ENCODE measurements around the gene SPINT2. TPM values are rescaled to one million over a fixed set of nuclear protein-coding genes. Genes with fewer than 3 reads are reported as not detected.

The SPINT2 gene
- total and polyA plus RNA-seq, 4 donors, result 95.5 to 242 (median 162) TPM

DNA sequence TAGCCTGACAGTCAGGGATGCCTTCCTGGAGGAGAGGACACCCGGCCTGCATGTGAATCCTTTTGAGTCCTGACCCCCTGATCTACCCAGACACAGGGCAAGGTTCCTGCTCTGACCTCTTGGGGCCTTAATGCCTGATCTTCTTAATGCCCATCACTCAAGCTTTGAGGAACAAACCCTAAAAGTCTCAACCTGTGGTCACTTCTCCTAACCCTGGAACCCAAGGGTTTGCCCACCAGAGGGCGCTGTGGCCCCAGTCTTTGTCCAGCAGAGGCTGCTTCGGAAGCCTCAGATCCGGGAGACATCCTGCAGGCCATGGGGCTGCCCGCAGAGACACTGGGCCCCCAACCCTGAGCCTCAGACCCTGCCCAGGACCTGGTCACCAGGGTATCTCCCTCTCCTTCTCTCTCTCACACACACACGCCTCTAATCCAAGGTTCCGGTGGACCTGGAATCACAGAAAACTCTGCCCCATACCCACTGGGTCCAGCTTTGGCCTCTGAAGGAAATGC, 30.6 kb upstream of the SPINT2 start:
- H3K27me3 ChIP-seq (ENCODE audit: control insufficient read depth, insufficient read depth, low read length), result no peaks in the 10 kb centered on the region
- WGBS (ENCODE audit: insufficient coverage), result 22% methylated on average over 7 of the region's 7 CpGs
- no peak overlapping the region for H3K27ac ChIP-seq (ENCODE audit: low read depth, low read length)
- no peaks in the 10 kb centered on the region for H3K36me3 ChIP-seq (ENCODE audit: control insufficient read depth, insufficient read depth, low read length)
- H3K4me1 ChIP-seq (ENCODE audit: control insufficient read depth, insufficient read depth, low read length), result peaks cover 8% of the 10 kb centered on the region
- DNase-seq (ENCODE audit: low read depth in 4 of 6, low spot score in 6 of 6), result peak in 2 of 6 donors; percentile 74 to 81
- no peak overlapping the region for H3K4me3 ChIP-seq (ENCODE audit: low read depth, low read length)
- H3K9me3 ChIP-seq (ENCODE audit: control insufficient read depth, insufficient read depth, low read length), result no peaks in the 10 kb centered on the region

- WGBS (ENCODE audit: insufficient coverage), result 100% methylated on average over 2 of the region's 4 CpGs
- Histone ChIP-seq H3K27me3 (ENCODE audit: control insufficient read depth, insufficient read depth, low read length) (no peaks in the 10 kb centered on the region), H3K36me3 (ENCODE audit: control insufficient read depth, insufficient read depth, low read length) (no peaks in the 10 kb centered on the region), H3K9me3 (ENCODE audit: control insufficient read depth, insufficient read depth, low read length) (no peaks in the 10 kb centered on the region), H3K4me3 (ENCODE audit: low read depth, low read length) (no peak overlapping the region), H3K4me1 (ENCODE audit: control insufficient read depth, insufficient read depth, low read length) (peaks cover 3% of the 10 kb centered on the region), H3K27ac (ENCODE audit: low read depth, low read length) (no peak overlapping the region)
- no peak for DNase-seq (ENCODE audit: low read depth in 4 of 6, low spot score in 6 of 6)
Measured at GRCh38 chr19:38234615-38235014, 29.8 kb upstream of the SPINT2 start.

DNA sequence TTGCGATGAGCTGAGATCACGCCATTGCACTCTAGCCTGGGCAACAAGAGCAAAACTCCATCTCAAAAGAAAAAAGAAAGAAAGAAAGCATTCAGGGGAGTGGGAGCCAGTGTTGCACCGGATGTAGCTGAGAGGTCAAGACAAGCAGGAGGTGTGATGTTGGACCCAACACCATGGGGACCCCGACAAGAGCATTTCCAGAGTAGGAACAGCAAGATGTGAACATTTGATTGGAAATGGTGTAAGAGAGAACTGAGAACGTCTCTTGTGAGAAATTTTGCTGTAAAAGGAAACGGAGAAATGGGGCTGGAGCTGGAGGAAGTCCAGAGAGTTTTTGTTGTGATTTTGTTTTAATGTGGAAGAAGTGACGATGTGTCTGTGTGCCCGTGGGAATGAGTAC, 24.6 kb upstream of the SPINT2 start:
- Histone ChIP-seq H3K36me3 (ENCODE audit: control insufficient read depth, insufficient read depth, low read length) (no peaks in the 10 kb centered on the region), H3K9me3 (ENCODE audit: control insufficient read depth, insufficient read depth, low read length) (no peaks in the 10 kb centered on the region), H3K4me1 (ENCODE audit: control insufficient read depth, insufficient read depth, low read length) (peaks cover 9% of the 10 kb centered on the region), H3K4me3 (ENCODE audit: low read depth, low read length) (no peak overlapping the region), H3K27me3 (ENCODE audit: control insufficient read depth, insufficient read depth, low read length) (no peaks in the 10 kb centered on the region), H3K27ac (ENCODE audit: low read depth, low read length) (no peak overlapping the region)
- DNase-seq (ENCODE audit: low read depth in 4 of 6, low spot score in 6 of 6), result no peak
- 65% methylated on average over 6 of the region's 8 CpGs for WGBS (ENCODE audit: insufficient coverage)

DNA sequence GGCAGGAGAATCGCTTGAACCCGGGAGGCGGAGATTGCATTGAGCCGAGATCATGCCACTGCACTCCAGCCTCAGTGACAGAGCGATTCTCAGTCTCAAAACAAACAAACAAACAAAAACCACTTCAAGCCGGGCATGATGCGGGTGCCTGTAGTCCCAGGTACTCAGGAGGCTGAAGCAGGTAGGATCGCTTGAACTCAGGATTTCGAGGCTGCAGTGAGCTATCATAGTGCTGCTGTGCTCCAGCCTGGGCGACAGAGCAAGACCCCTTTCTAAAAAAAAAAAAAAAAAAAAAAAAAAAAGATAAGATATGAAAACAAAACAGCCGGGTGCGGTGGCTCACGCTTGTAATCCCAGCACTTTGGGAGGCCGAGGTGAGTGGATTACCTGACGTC, 21.1 kb upstream of the SPINT2 start:
- H3K36me3 ChIP-seq (ENCODE audit: control insufficient read depth, insufficient read depth, low read length), result no peaks in the 10 kb centered on the region
- WGBS (ENCODE audit: insufficient coverage), result 89% methylated on average over 7 of the region's 15 CpGs
- H3K27ac ChIP-seq (ENCODE audit: low read depth, low read length), result no peak overlapping the region
- H3K9me3 ChIP-seq (ENCODE audit: control insufficient read depth, insufficient read depth, low read length), result no peaks in the 10 kb centered on the region
- H3K27me3 ChIP-seq (ENCODE audit: control insufficient read depth, insufficient read depth, low read length), result no peaks in the 10 kb centered on the region
- H3K4me3 ChIP-seq (ENCODE audit: low read depth, low read length), result no peak overlapping the region
- no peak for DNase-seq (ENCODE audit: low read depth in 4 of 6, low spot score in 6 of 6)
- H3K4me1 ChIP-seq (ENCODE audit: control insufficient read depth, insufficient read depth, low read length), result peaks cover 9% of the 10 kb centered on the region

GRCh38 chr19:38245826-38246498, 18.4 kb upstream of the SPINT2 start:
- DNase-seq (ENCODE audit: low read depth in 4 of 6, low spot score in 6 of 6), result no peak
- no peaks in the 10 kb centered on the region for H3K36me3 ChIP-seq (ENCODE audit: control insufficient read depth, insufficient read depth, low read length)
- no peaks in the 10 kb centered on the region for H3K9me3 ChIP-seq (ENCODE audit: control insufficient read depth, insufficient read depth, low read length)
- H3K27ac ChIP-seq (ENCODE audit: low read depth, low read length), result no peak overlapping the region
- no peaks in the 10 kb centered on the region for H3K27me3 ChIP-seq (ENCODE audit: control insufficient read depth, insufficient read depth, low read length)
- no peak overlapping the region for H3K4me3 ChIP-seq (ENCODE audit: low read depth, low read length)
- H3K4me1 ChIP-seq (ENCODE audit: control insufficient read depth, insufficient read depth, low read length), result peaks cover 12% of the 10 kb centered on the region
- 64% methylated on average over 8 of the region's 14 CpGs for WGBS (ENCODE audit: insufficient coverage)

DNA sequence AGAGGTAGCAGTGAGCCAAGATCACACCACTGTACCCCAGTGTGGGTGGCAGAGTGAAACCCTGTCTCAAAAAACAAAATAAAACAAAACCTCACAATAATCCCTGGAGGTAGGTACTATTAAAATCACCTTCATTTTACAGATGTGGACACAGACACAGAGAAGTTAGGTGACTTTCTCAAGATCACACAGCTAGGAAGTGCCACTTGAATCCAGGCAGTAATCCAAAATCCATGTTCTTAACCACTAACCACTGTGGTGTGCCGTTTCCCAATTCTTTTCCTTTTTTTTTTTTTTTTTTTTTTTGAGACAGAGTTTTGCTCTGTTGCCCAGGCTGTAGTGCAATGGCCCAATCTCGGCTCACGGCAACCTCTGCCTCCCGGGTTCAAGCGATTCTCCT, 17.2 kb upstream of the SPINT2 start:
- Histone ChIP-seq H3K4me3 (ENCODE audit: low read depth, low read length) (no peak overlapping the region), H3K9me3 (ENCODE audit: control insufficient read depth, insufficient read depth, low read length) (no peaks in the 10 kb centered on the region), H3K36me3 (ENCODE audit: control insufficient read depth, insufficient read depth, low read length) (no peaks in the 10 kb centered on the region), H3K27me3 (ENCODE audit: control insufficient read depth, insufficient read depth, low read length) (no peaks in the 10 kb centered on the region), H3K4me1 (ENCODE audit: control insufficient read depth, insufficient read depth, low read length) (peaks cover 22% of the 10 kb centered on the region), H3K27ac (ENCODE audit: low read depth, low read length) (no peak overlapping the region)
- no peak for DNase-seq (ENCODE audit: low read depth in 4 of 6, low spot score in 6 of 6)
- WGBS (ENCODE audit: insufficient coverage), result no CpG with 5 or more reads among the region's 5 CpGs

GRCh38 chr19:38247734-38248268, 16.6 kb upstream of the SPINT2 start:
- 92% methylated on average over 4 of the region's 9 CpGs for WGBS (ENCODE audit: insufficient coverage)
- DNase-seq (ENCODE audit: low read depth in 4 of 6, low spot score in 6 of 6), result no peak
- Histone ChIP-seq H3K36me3 (ENCODE audit: control insufficient read depth, insufficient read depth, low read length) (no peaks in the 10 kb centered on the region), H3K27me3 (ENCODE audit: control insufficient read depth, insufficient read depth, low read length) (no peaks in the 10 kb centered on the region), H3K4me1 (ENCODE audit: control insufficient read depth, insufficient read depth, low read length) (peaks cover 29% of the 10 kb centered on the region), H3K27ac (ENCODE audit: low read depth, low read length) (no peak overlapping the region), H3K9me3 (ENCODE audit: control insufficient read depth, insufficient read depth, low read length) (no peaks in the 10 kb centered on the region), H3K4me3 (ENCODE audit: low read depth, low read length) (no peak overlapping the region)

DNA sequence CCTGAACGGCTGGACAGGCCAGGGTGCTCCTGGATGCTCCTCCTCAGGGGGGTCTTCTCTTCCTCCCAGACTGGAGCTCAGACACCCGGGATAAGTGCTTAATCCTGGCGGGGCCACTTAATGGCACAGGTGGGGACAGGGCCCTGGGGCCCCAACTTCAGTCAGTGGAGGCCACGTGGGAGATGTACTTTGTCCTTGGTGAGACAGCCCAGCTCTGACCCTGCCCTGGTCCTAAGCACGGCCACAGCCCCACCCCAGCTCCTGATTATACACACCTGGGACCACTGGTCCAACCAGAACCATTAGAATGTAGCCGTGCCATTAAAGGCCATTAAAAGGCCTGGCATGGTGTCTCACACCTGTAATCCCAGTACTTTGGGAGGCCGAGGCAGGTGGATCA, 16.0 kb upstream of the SPINT2 start:
- H3K27me3 ChIP-seq (ENCODE audit: control insufficient read depth, insufficient read depth, low read length), result no peaks in the 10 kb centered on the region
- no peak overlapping the region for H3K4me3 ChIP-seq (ENCODE audit: low read depth, low read length)
- no peak overlapping the region for H3K27ac ChIP-seq (ENCODE audit: low read depth, low read length)
- no peaks in the 10 kb centered on the region for H3K36me3 ChIP-seq (ENCODE audit: control insufficient read depth, insufficient read depth, low read length)
- H3K4me1 ChIP-seq (ENCODE audit: control insufficient read depth, insufficient read depth, low read length), result peaks cover 35% of the 10 kb centered on the region
- 89% methylated on average over 7 of the region's 7 CpGs for WGBS (ENCODE audit: insufficient coverage)
- H3K9me3 ChIP-seq (ENCODE audit: control insufficient read depth, insufficient read depth, low read length), result no peaks in the 10 kb centered on the region
- DNase-seq (ENCODE audit: low read depth in 4 of 6, low spot score in 6 of 6), result no peak

DNA sequence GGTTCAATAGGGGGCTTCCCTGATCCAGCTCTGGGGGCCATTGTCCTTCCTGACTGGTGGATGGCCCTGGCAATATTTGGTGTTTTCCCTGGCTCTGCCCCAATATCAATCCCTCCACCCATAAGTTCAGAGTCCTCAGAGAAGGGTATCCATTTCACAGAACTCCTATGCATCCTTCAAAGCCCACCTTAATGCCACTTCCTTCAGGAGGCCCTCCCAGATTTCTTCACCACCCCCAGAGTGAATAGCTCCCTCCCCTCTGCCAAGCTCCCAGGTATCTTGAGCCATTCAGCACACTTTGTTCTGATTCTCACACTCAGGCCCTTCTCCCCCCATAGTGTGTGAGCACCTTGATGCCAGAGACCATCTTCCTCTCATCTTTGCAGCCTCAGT, 13.9 kb upstream of the SPINT2 start:
- no peak overlapping the region for H3K27ac ChIP-seq (ENCODE audit: low read depth, low read length)
- H3K9me3 ChIP-seq (ENCODE audit: control insufficient read depth, insufficient read depth, low read length), result no peaks in the 10 kb centered on the region
- H3K27me3 ChIP-seq (ENCODE audit: control insufficient read depth, insufficient read depth, low read length), result peaks cover under 1% of the 10 kb centered on the region
- DNase-seq (ENCODE audit: low read depth in 4 of 6, low spot score in 6 of 6), result no peak
- H3K36me3 ChIP-seq (ENCODE audit: control insufficient read depth, insufficient read depth, low read length), result no peaks in the 10 kb centered on the region
- H3K4me3 ChIP-seq (ENCODE audit: low read depth, low read length), result no peak overlapping the region
- H3K4me1 ChIP-seq (ENCODE audit: control insufficient read depth, insufficient read depth, low read length), result peaks cover 38% of the 10 kb centered on the region

All from spinal cord (tissue), 10 donors.